IPS-15b (cell line): ENCODE measurements around the gene FBXW10.
"Not testable (repeated sequence)": the region's sequence is repeated elsewhere in the genome, so short reads cannot be mapped to it uniquely, and the experiment has no call there.

ENCODE experiments used
- H3K27me3 ChIP-seq: one replicate; pipeline ENCODE4 v1.6.1; 2013; ENCODE audit warnings: low read length; ENCODE audit not compliant: control insufficient read depth, insufficient read depth
- H3K36me3 ChIP-seq: one replicate; pipeline ENCODE4 v1.6.1; 2013; ENCODE audit warnings: low read length; ENCODE audit not compliant: control insufficient read depth, insufficient read depth
- H3K4me1 ChIP-seq: one replicate; pipeline ENCODE4 v1.6.1; 2013; ENCODE audit warnings: mild to moderate bottlenecking, low read length; ENCODE audit not compliant: control insufficient read depth, insufficient read depth
- H3K4me3 ChIP-seq: one replicate; pipeline ENCODE4 v1.5.1; 2013; ENCODE audit warnings: low read depth, low read length
- H3K9ac ChIP-seq: one replicate; pipeline ENCODE4 v1.6.1; 2013; ENCODE audit warnings: low read depth, mild to moderate bottlenecking, low read length
- H3K9me3 ChIP-seq: one replicate; pipeline ENCODE4 v1.6.1; 2013; ENCODE audit warnings: mild to moderate bottlenecking, low read length; ENCODE audit not compliant: control insufficient read depth, insufficient read depth

Gene FBXW10

DNA sequence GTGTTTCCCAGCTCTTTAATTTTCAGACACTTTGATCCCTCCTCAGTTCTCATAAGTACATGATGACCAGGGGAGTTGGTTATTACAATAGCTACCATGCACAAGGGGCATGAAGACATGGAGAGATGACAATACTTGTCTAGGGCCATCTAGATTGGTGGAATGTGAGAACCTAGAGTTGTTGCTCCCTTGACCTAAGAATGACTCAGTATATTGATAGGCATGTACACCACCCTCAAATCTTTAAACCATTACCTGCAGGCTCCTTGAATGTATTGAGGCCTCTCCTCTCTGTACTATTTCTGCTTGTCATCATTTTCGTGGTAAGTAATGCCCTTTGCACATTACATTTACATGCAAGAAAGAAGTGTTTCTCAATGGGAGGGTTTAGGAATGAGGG, 20.3 kb upstream of the FBXW10 start:
- not testable (repeated sequence) for H3K9me3 ChIP-seq, H3K9ac ChIP-seq, H3K4me1 ChIP-seq, H3K36me3 ChIP-seq, H3K4me3 ChIP-seq, H3K27me3 ChIP-seq

DNA sequence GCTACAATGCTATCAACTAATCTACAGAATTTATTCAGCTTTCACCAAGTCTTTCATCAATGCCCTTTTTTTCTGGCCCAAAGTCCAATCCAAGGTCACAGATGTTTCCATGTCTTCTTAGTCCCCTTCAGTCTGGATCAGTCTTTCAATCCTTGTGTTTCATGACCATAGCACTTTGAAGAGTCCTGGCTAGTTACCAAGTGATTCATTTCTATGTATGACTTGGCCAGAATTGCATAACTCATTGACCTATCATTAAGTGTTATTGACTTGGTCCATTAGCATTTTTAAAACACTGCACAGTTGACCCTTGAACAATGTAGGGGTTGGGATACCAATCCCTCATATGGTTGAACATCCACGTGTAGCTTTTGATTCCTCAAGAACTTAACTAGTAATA, 11.4 kb upstream of the FBXW10 start:
- H3K9ac ChIP-seq, H3K9me3 ChIP-seq, H3K4me1 ChIP-seq, H3K36me3 ChIP-seq, H3K4me3 ChIP-seq, H3K27me3 ChIP-seq: not testable (repeated sequence)

DNA sequence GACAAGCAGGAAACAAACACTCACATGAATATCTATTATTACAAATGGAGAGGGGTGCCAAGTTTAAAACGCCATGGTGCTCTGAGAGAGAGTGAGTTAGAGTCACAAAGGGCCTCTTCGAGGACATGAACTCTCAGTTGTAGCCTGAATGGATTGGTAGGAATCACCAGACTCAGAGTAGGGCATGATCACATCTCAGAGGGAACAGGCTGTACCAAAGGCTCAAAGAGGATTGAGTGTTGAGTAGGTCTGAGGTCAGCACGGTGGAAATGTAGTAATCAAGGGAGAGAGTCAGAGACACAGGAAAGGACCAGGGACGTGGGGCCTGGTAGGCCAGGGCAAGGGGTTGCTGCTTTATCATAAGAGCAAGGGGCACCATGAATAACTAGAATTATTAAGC, 10.5 kb upstream of the FBXW10 start:
- not testable (repeated sequence) for H3K36me3 ChIP-seq, H3K4me3 ChIP-seq, H3K4me1 ChIP-seq

GRCh38 chr17:18739616-18740391, 4.0 kb upstream of the FBXW10 start:
- not testable (repeated sequence) for H3K27me3 ChIP-seq, H3K4me3 ChIP-seq, H3K36me3 ChIP-seq, H3K4me1 ChIP-seq, H3K9me3 ChIP-seq, H3K9ac ChIP-seq

More for the DNA sequence above, 10.5 kb upstream of the FBXW10 start:
- not testable (repeated sequence) for H3K9ac ChIP-seq, H3K9me3 ChIP-seq, H3K27me3 ChIP-seq

GRCh38 chr17:18741228-18741627, 2.6 kb upstream of the FBXW10 start:
- H3K27me3 ChIP-seq, H3K9ac ChIP-seq, H3K4me1 ChIP-seq, H3K36me3 ChIP-seq, H3K4me3 ChIP-seq, H3K9me3 ChIP-seq: not testable (repeated sequence)

DNA sequence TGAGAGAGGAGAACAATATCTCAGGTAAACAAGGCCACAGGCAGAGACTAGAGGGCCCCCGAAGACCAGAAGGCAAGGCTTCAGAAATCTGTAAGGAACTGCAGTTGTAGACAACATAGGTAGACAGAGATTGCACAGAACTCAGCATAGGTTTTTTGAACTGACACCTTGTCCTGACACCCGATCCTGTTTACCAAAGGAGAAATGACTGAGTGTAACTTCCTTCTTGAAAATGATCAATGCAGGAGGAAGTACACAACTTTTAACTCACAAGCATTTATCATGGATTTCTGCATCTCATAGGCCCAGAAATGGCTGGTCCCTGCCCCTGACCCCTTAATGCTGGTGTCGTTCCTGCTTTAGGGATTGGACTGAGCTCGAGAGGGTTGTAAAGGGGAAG, 872 bp downstream of the FBXW10 start:
- H3K36me3 ChIP-seq, H3K9me3 ChIP-seq, H3K9ac ChIP-seq, H3K27me3 ChIP-seq, H3K4me3 ChIP-seq, H3K4me1 ChIP-seq: not testable (repeated sequence)

DNA sequence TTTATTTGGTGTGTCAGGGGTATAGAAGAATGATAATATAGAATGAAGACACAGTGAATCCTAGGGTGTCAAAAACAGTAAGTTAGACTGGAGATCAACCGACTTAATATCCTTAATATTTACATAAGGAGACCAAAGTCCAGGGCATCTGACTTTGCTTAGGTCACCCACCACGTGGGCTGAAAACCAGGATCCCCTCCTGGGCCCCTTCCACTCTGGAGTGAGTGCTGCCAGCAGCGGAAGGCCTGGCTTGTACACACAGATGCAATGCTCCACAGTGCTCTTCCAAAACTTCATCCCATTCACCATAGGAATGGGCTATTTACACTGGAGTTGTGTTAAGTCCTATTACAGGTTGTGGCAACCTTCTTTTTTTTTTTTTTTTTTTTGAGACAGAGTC, 2.7 kb downstream of the FBXW10 start:
- not testable (repeated sequence) for H3K27me3 ChIP-seq, H3K36me3 ChIP-seq, H3K4me1 ChIP-seq, H3K9me3 ChIP-seq, H3K9ac ChIP-seq, H3K4me3 ChIP-seq

DNA sequence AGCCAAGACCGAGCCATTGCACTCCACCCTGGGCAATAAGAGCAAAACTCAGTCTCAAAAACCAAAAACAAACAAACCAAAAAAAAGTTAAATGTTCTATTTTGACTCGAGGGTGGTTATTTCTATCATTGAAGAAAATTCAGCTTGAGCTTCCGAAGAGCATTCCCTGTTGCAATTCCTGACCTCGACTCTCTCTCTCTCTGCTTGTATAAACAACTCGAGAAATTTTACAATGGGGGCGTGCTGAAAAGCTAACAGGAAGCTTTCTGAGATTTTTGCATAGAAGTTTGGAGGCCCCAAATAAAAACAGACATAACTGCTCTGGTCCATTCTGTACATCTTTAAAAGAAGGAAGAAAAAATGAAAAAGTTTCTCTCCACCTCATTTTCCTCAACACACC, 3.6 kb downstream of the FBXW10 start:
- H3K4me1 ChIP-seq: not testable (repeated sequence)

GRCh38 chr17:18750242-18750641, 6.4 kb downstream of the FBXW10 start:
- H3K27me3 ChIP-seq, H3K36me3 ChIP-seq, H3K4me3 ChIP-seq, H3K9me3 ChIP-seq, H3K9ac ChIP-seq, H3K4me1 ChIP-seq: not testable (repeated sequence)

More for the DNA sequence above, 3.6 kb downstream of the FBXW10 start:
- not testable (repeated sequence) for H3K4me3 ChIP-seq, H3K36me3 ChIP-seq, H3K9ac ChIP-seq, H3K9me3 ChIP-seq, H3K27me3 ChIP-seq

DNA sequence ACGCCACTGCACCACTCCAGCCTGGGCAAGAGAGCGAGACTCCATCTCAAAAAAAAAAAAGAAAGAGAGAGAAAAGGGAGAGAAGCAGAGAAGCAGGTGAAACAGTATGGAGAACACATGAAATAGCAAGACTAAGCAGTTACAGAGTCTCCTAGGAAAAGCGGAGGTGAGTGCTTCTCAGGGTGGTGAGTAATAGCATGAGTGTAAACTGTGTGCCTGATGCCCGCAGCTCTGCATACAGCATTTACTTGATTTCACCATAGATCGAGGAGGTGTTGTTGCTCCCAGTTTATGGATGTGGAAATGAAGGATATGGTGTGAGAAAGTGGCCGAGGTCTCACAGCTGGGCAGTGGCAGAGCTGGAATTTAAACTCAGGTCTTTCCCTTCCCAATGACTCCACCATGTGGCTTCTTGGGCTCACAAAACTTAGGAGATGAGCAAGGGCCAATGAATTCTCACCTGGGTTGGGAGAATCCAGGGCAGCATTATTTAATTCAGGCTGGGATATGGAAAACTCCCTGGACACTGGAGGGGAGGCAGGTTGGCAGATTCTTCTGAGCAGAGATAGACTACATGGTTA, 10.1 kb downstream of the FBXW10 start:
- not testable (repeated sequence) for H3K4me1 ChIP-seq, H3K4me3 ChIP-seq, H3K9me3 ChIP-seq, H3K27me3 ChIP-seq, H3K9ac ChIP-seq, H3K36me3 ChIP-seq

- not testable (repeated sequence) for H3K4me3 ChIP-seq, H3K9ac ChIP-seq, H3K9me3 ChIP-seq, H3K36me3 ChIP-seq, H3K4me1 ChIP-seq, H3K27me3 ChIP-seq
Observed at GRCh38 chr17:18755969-18756368, 12.1 kb downstream of the FBXW10 start.

- H3K4me1 ChIP-seq, H3K9ac ChIP-seq, H3K4me3 ChIP-seq, H3K27me3 ChIP-seq, H3K36me3 ChIP-seq, H3K9me3 ChIP-seq: not testable (repeated sequence)
Observed at GRCh38 chr17:18757368-18758044, 13.7 kb downstream of the FBXW10 start.
